Inflammatory macrophage treated with lipopolysaccharide for 1 hour (primary cell): Measurements from ENCODE around the gene TK2.
A peak's percentile ranks its signal among the peaks of the same experiment; 100 is the strongest.
"Not testable (repeated sequence)": the region's sequence is repeated elsewhere in the genome, so short reads cannot be mapped to it uniquely, and the experiment has no call there.

Experiments
- DNase-seq, 2 donors: peaks; one replicate each; pipeline ENCODE4 v3.0.0-alpha.2; 2020 to 2022

The TK2 gene

GRCh38 chr16:66572356-66572755 is 22.4 kb upstream of the TK2 start:
- DNase-seq: no peak

- DNase-seq: peak; percentile 58 to 73
These were observed 20.0 kb upstream of the TK2 start for GRCh38 chr16:66569827-66570405.

GRCh38 chr16:66569131-66569530 is 19.2 kb upstream of the TK2 start:
- DNase-seq: no peak

- no peak for DNase-seq
These were observed 18.4 kb upstream of the TK2 start for GRCh38 chr16:66568355-66568754.

- not testable (repeated sequence) for DNase-seq
These were observed 17.3 kb upstream of the TK2 start for GRCh38 chr16:66567270-66567669.

- DNase-seq: no peak
These were observed 16.4 kb upstream of the TK2 start, which contains the start of gene CMTM1 for GRCh38 chr16:66566051-66566901. Gene CMTM1 (plus strand): TSS chr16:66566439. CDS start chr16:66566514, 75 bp downstream.

- no peak for DNase-seq
These were observed 13.8 kb upstream of the TK2 start for GRCh38 chr16:66563574-66564334.

- no peak for DNase-seq
These were observed 13.1 kb upstream of the TK2 start for GRCh38 chr16:66562986-66563385.

GRCh38 chr16:66562409-66562808 is 12.5 kb upstream of the TK2 start:
- DNase-seq: no peak

- no peak for DNase-seq
These were observed 11.6 kb upstream of the TK2 start for GRCh38 chr16:66561381-66562080.

- no peak for DNase-seq
These were observed 10.2 kb upstream of the TK2 start for GRCh38 chr16:66560107-66560506.

- no peak for DNase-seq
These were observed 4.6 kb upstream of the TK2 start for GRCh38 chr16:66554495-66554894.

GRCh38 chr16:66554021-66554420 is 4.1 kb upstream of the TK2 start:
- no peak for DNase-seq

GRCh38 chr16:66553223-66553622 is 3.3 kb upstream of the TK2 start:
- no peak for DNase-seq

GRCh38 chr16:66552286-66553177 is 2.6 kb upstream of the TK2 start, which contains the start of gene CKLF:
Gene CKLF (plus strand): TSS chr16:66552576. CDS start chr16:66552716, 140 bp downstream.
- peak; percentile 84 to 96 for DNase-seq

- DNase-seq: no peak
These were observed 1.9 kb upstream of the TK2 start for GRCh38 chr16:66551788-66552285.

- DNase-seq: peak; percentile 49 to 56
These were observed 1.4 kb upstream of the TK2 start for GRCh38 chr16:66551348-66551759.

GRCh38 chr16:66548868-66549267 is 1.1 kb downstream of the TK2 start:
- no peak for DNase-seq

GRCh38 chr16:66548068-66548467 is 1.9 kb downstream of the TK2 start:
- DNase-seq: no peak

- DNase-seq: no peak
These were observed 2.6 kb downstream of the TK2 start for GRCh38 chr16:66547101-66547989.
